Measurements from ENCODE around the gene TBC1D23. TPM values are rescaled to one million over a fixed set of nuclear protein-coding genes. Genes with fewer than 3 reads are reported as not detected.

Gene TBC1D23
- total and polyA plus RNA-seq, 9 of the 15 experiments (the other 6 are each of a cell fraction or from before 2014, with no cell fraction given): 23.4 to 85.8 (median 43.7) TPM

DNA sequence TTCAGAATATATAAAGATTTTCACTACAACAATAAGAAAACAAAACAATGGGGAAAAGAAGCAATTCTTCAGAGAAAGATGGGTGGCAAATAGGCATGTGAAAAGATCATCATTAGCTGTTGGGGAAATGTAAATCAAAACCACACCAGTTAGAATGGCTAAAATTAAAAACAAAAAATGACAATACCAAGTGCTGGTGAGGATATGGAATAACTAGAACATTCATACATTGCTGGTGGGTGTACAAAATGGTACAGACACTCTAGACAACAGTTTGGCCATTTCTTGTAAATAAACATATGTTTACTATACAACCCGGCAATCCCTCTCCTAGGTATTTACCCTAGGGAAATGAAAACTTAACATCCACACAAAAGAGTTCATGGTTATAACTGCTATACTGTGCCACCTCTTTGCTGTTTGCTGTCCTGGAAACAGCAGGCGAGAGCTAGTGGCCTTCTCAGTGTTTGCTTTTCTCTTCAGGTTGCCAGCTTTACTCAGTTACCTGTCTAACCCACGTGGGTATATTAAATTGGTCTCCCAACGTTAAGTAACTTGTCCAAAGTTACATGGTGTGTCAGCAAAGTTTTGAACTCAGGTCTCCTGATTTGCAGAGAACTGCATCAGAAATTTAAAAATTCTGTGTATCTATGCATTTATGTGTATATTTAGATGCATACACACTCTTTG, 69.2 kb downstream of the TBC1D23 start:
- H3K4me1 ChIP-seq (replicated peaks in 1 of 2; ENCODE audit: control insufficient read depth in 2 of 2, insufficient read depth in 2 of 2, low read length in 2 of 2): peaks cover 0 to 8% of the 10 kb centered on the region in 2 experiments; a peak in 2 of 5 replicates
- H3K27me3 ChIP-seq (ENCODE audit: control insufficient read depth in 2 of 2, insufficient read depth in 2 of 2, low read length in 2 of 2): no peaks in the 10 kb centered on the region
- no peak for DNase-seq (ENCODE audit: extremely low read depth in 1 of 4, low spot score in 3 of 4)
- H2AFZ ChIP-seq (ENCODE audit: low read depth, low read length): no peak overlapping the region
- in situ Hi-C loops (cut with MboI): no loop called here
- no peaks in the 10 kb centered on the region for H4K20me1 ChIP-seq (replicated peaks; ENCODE audit: control insufficient read depth, insufficient read depth, low read length)
- 61% methylated on average over 4 of the region's 4 CpGs for WGBS (ENCODE audit: insufficient coverage, low coverage, missing lambda C conversion rate)
- intact Hi-C loops (cut with micrococcal nuclease): no loop called here
- ChIA-PET CTCF (ENCODE audit: low intra/inter-chr PET ratio) (no interaction called here), POLR2A (no interaction called here)
- no peak overlapping the region for H3K4me2 ChIP-seq (ENCODE audit: insufficient read depth, low read length)
- no TSS peak for BruUV-seq (replicated peaks)
- no peak overlapping the region for H3K27ac ChIP-seq (ENCODE audit: extremely low read depth, low read depth, low read length)
- H3K9ac ChIP-seq (ENCODE audit: insufficient read depth in 1 of 2, low read depth in 2 of 2, low read length in 2 of 2): no peak overlapping the region
- H3K36me3 ChIP-seq (ENCODE audit: control insufficient read depth, insufficient read depth, low read length): peaks cover 13% of the 10 kb centered on the region; the same call in 1 of the 3 replicates
- H3K79me2 ChIP-seq (ENCODE audit: control insufficient read depth, insufficient read depth, low read length): peaks cover 2% of the 10 kb centered on the region; the same call in 2 of the 3 replicates
- FAIRE-seq: no peak
- H3K4me3 ChIP-seq: no peak overlapping the region
- H3K9me3 ChIP-seq (replicated peaks; ENCODE audit: control insufficient read depth, insufficient read depth, low read depth, low read length): no peaks in the 10 kb centered on the region
- H3K9me1 ChIP-seq (ENCODE audit: control insufficient read depth, insufficient read depth, low read length): no peaks in the 10 kb centered on the region
- no peak for TF ChIP-seq POLR3G (IDR thresholded peaks at IDR 0.05; ENCODE audit: extremely low read depth, insufficient read length, insufficient replicate concordance)
- no peak for TF ChIP-seq FOXK2 (conservative IDR thresholded peaks at IDR 0.05 in 1 of 2, IDR thresholded peaks at IDR 0.05 in 1 of 2; ENCODE audit: low read depth in 2 of 2)
- no peak for TF ChIP-seq ZZZ3 (IDR thresholded peaks at IDR 0.05)
- no peak for ATAC-seq

DNA sequence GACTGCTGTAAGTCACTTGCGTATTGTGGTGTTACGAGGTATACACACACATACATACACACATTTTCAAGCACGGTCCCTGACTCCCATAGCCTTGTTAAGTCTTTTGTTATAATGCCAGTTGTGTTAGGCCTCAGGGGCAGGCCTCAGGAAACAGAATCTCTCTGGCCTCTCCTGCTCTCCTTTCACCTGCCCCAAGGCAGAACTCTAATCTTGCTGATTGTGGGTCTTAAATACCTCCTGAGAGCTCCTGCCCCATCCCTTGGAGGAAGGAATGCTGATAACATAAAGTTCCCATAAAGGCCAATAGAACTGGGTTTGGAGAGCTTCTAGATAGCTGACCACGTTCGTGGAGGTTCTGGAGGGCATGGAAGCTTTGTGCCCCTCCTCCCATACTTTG, 69.9 kb downstream of the TBC1D23 start:
- in situ Hi-C loops (cut with MboI): no loop called here
- H3K4me3 ChIP-seq: no peak overlapping the region
- H3K9me1 ChIP-seq (ENCODE audit: control insufficient read depth, insufficient read depth, low read length): no peaks in the 10 kb centered on the region
- H3K27me3 ChIP-seq (ENCODE audit: control insufficient read depth in 2 of 2, insufficient read depth in 2 of 2, low read length in 2 of 2): no peaks in the 10 kb centered on the region
- peaks cover 7% of the 10 kb centered on the region; the same call in 1 of the 3 replicates for H3K36me3 ChIP-seq (ENCODE audit: control insufficient read depth, insufficient read depth, low read length)
- CTCF ChIA-PET (ENCODE audit: low intra/inter-chr PET ratio): no interaction called here
- TF ChIP-seq NR2F6 (CRISPR knock-in tag; IDR thresholded peaks at IDR 0.05) (no peak), ZNF3 (CRISPR knock-in tag; IDR thresholded peaks at IDR 0.05) (no peak), HSF4 (CRISPR knock-in tag; IDR thresholded peaks at IDR 0.05; ENCODE audit: borderline replicate concordance) (no peak), BRF1 (IDR thresholded peaks at IDR 0.05; ENCODE audit: borderline replicate concordance, extremely low read depth, insufficient read length) (no peak), SPI1 (IDR thresholded peaks at IDR 0.05; ENCODE audit: borderline replicate concordance, low read depth, low read length) (no peak), ZNF232 (CRISPR knock-in tag; IDR thresholded peaks at IDR 0.05) (no peak), HDGF (IDR thresholded peaks at IDR 0.05) (no peak), CBFB (CRISPR knock-in tag; IDR thresholded peaks at IDR 0.05) (no peak), LARP7 (IDR thresholded peaks at IDR 0.05) (no peak), RFX1 (IDR thresholded peaks at IDR 0.05) (no peak), NFE2 (IDR thresholded peaks at IDR 0.05; ENCODE audit: low read depth) (no peak)
- POLR2A ChIA-PET: no interaction called here
- ATAC-seq (no peak), FAIRE-seq (no peak), DNase-seq (ENCODE audit: extremely low read depth in 1 of 4, low spot score in 3 of 4) (no peak)
- no TSS peak for BruUV-seq (replicated peaks)
- H3K9ac ChIP-seq (ENCODE audit: insufficient read depth in 1 of 2, low read depth in 2 of 2, low read length in 2 of 2): no peak overlapping the region
- H2AFZ ChIP-seq (ENCODE audit: low read depth, low read length): no peak overlapping the region
- peaks cover 4 to 12% of the 10 kb centered on the region in 2 experiments; a peak in 4 of 5 replicates for H3K4me1 ChIP-seq (replicated peaks in 1 of 2; ENCODE audit: control insufficient read depth in 2 of 2, insufficient read depth in 2 of 2, low read length in 2 of 2)
- no peaks in the 10 kb centered on the region for H4K20me1 ChIP-seq (replicated peaks; ENCODE audit: control insufficient read depth, insufficient read depth, low read length)
- no peaks in the 10 kb centered on the region for H3K9me3 ChIP-seq (replicated peaks; ENCODE audit: control insufficient read depth, insufficient read depth, low read depth, low read length)
- no peak overlapping the region for H3K27ac ChIP-seq (ENCODE audit: extremely low read depth, low read depth, low read length)
- H3K4me2 ChIP-seq (ENCODE audit: insufficient read depth, low read length): no peak overlapping the region
- WGBS (ENCODE audit: insufficient coverage, low coverage, missing lambda C conversion rate): 77% methylated on average over 5 of the region's 5 CpGs
- intact Hi-C loops (cut with micrococcal nuclease): no loop called here
- H3K79me2 ChIP-seq (ENCODE audit: control insufficient read depth, insufficient read depth, low read length): peaks cover 7% of the 10 kb centered on the region; the same call in 2 of the 3 replicates

Data from K562 (cell line).